Activated CD8-positive, alpha-beta memory T cell treated with anti-CD3 and anti-CD28 coated beads, Interleukin-2, amount 10 ng/mL, durations not matched to agents 7 days and 5 days (primary cell): ENCODE measurements around the gene HHAT. TPM values are rescaled to one million over a fixed set of nuclear protein-coding genes. Genes with fewer than 3 reads are reported as not detected.

Experiments
- ATAC-seq: fragments of 150-1000 bp; cut with Tn5 transposase; one replicate; pipeline ENCODE4 v1.10.0; 2021; ENCODE audit warnings: moderate library complexity
- CTCF ChIA-PET: fragments of 350-600 bp; sonication (Branson Sonifier 250); formaldehyde crosslinking; loops from one replicate; lab custom pipeline; 2021; ENCODE audit warnings: antibody characterized with exemption; lab: Charles Lee
- DNase-seq: peaks from one replicate; pipeline ENCODE4 v3.0.0-alpha.2; 2020
- H3K27ac Mint-ChIP-seq: one replicate; pipeline ENCODE4 v1.8.0; 2021; ENCODE audit warnings: mild to moderate bottlenecking, mixed read lengths
- H3K27me3 Mint-ChIP-seq: one replicate; pipeline ENCODE4 v1.8.0; 2021; ENCODE audit warnings: mixed read lengths
- H3K36me3 Mint-ChIP-seq: one replicate; pipeline ENCODE4 v1.8.0; 2021; ENCODE audit warnings: mild to moderate bottlenecking, mixed read lengths
- H3K4me1 Mint-ChIP-seq: one replicate; pipeline ENCODE4 v1.8.0; 2021; ENCODE audit warnings: mixed read lengths
- H3K4me3 Mint-ChIP-seq: one replicate; pipeline ENCODE4 v1.8.0; 2021; ENCODE audit warnings: mild to moderate bottlenecking, moderate library complexity, mixed read lengths
- H3K9me3 Mint-ChIP-seq: one replicate; pipeline ENCODE4 v1.8.0; 2022; ENCODE audit warnings: low read depth, mixed read lengths
- total RNA-seq, 2 experiments: library from RNA; stranded (reverse); gene quantifications; one replicate each; pipeline ENCODE4 v1.2.3, GENCODE V29; 2021

The HHAT gene
- total RNA-seq, 2 experiments from 2014 or later: 0.23 to 0.64 TPM

DNA sequence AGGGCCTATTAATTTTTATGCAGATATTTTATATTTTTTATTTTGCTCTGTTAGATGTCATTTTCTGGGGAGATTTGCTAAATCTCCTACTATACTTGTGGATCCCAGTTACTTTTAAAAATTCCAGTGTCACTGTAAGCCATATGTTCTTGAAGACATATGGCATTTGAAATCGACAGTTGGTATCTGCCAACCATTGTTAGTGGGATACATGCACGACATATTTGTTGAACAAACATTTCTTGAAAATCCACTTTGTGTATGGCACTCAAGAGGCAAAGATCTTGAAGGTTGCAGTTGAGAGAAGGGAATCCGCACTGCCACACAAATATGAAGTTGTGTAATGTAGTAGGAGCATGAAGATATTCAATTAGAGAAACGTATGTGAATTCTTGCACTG lies 287.7 kb downstream of the HHAT start:
- CTCF ChIA-PET: no interaction called here
- Mint-ChIP-seq H3K4me1 (no peaks in the 10 kb centered on the region), H3K27ac (no peak overlapping the region), H3K27me3 (peaks cover 3% of the 10 kb centered on the region), H3K9me3 (no peaks in the 10 kb centered on the region), H3K4me3 (no peak overlapping the region), H3K36me3 (no peaks in the 10 kb centered on the region)
- ATAC-seq (no peak), DNase-seq (no peak)

GRCh38 chr1:210617293-210617692 lies 288.6 kb downstream of the HHAT start:
- Mint-ChIP-seq H3K27me3 (peaks cover 3% of the 10 kb centered on the region), H3K4me3 (no peak overlapping the region), H3K4me1 (no peaks in the 10 kb centered on the region), H3K27ac (no peak overlapping the region), H3K9me3 (no peaks in the 10 kb centered on the region), H3K36me3 (no peaks in the 10 kb centered on the region)
- DNase-seq (no peak), ATAC-seq (no peak)
- CTCF ChIA-PET: no interaction called here

GRCh38 chr1:210618369-210618768 lies 289.7 kb downstream of the HHAT start:
- no peak for ATAC-seq
- Mint-ChIP-seq H3K4me1 (no peaks in the 10 kb centered on the region), H3K9me3 (no peaks in the 10 kb centered on the region), H3K4me3 (no peak overlapping the region), H3K27me3 (peaks cover 3% of the 10 kb centered on the region), H3K27ac (no peak overlapping the region), H3K36me3 (no peaks in the 10 kb centered on the region)
- CTCF ChIA-PET: no interaction called here
- no peak for DNase-seq

GRCh38 chr1:210620867-210621488 lies 292.3 kb downstream of the HHAT start:
- CTCF ChIA-PET: no interaction called here
- no peak overlapping the region for H3K27ac Mint-ChIP-seq
- no peaks in the 10 kb centered on the region for H3K4me1 Mint-ChIP-seq
- no peak overlapping the region for H3K4me3 Mint-ChIP-seq
- DNase-seq: no peak
- no peaks in the 10 kb centered on the region for H3K9me3 Mint-ChIP-seq
- peaks cover 3% of the 10 kb centered on the region for H3K27me3 Mint-ChIP-seq
- ATAC-seq: no peak
- H3K36me3 Mint-ChIP-seq: no peaks in the 10 kb centered on the region

- H3K36me3 Mint-ChIP-seq: no peaks in the 10 kb centered on the region
- DNase-seq (no peak), ATAC-seq (no peak)
- no peak overlapping the region for H3K4me3 Mint-ChIP-seq
- H3K4me1 Mint-ChIP-seq: no peaks in the 10 kb centered on the region
- H3K9me3 Mint-ChIP-seq: no peaks in the 10 kb centered on the region
- peaks cover 3% of the 10 kb centered on the region for H3K27me3 Mint-ChIP-seq
- H3K27ac Mint-ChIP-seq: no peak overlapping the region
- CTCF ChIA-PET: no interaction called here
Measured at GRCh38 chr1:210621712-210622111, 293.0 kb downstream of the HHAT start.

- H3K4me1 Mint-ChIP-seq: no peaks in the 10 kb centered on the region
- ATAC-seq: no peak
- no peaks in the 10 kb centered on the region for H3K27me3 Mint-ChIP-seq
- H3K27ac Mint-ChIP-seq: no peak overlapping the region
- no peaks in the 10 kb centered on the region for H3K36me3 Mint-ChIP-seq
- no peak for DNase-seq
- no peak overlapping the region for H3K4me3 Mint-ChIP-seq
- CTCF ChIA-PET: no interaction called here
- no peaks in the 10 kb centered on the region for H3K9me3 Mint-ChIP-seq
Measured at GRCh38 chr1:210624722-210625121, 296.0 kb downstream of the HHAT start.

DNA sequence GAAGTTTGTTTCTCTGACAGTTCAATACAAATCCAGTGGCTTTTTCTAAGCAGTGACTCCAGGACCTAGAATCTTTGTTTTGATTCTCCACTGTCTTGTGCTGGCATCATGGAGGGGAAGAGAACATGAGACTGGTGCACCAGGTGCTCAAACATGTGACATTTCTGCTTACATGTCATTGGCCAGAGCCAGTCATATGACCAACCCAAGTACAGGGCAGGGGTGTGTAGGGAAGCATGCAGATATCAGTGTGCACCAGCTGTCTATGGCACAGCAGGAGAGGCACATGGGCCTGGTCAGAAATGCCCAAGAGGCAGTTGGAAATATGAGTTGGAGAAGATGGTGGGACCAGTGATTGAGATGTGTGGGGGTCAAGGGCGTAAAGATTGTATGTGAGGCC lies 297.0 kb downstream of the HHAT start:
- Mint-ChIP-seq H3K27me3 (no peaks in the 10 kb centered on the region), H3K27ac (peak overlapping the region; percentile 3), H3K36me3 (no peaks in the 10 kb centered on the region), H3K9me3 (no peaks in the 10 kb centered on the region), H3K4me3 (no peak overlapping the region), H3K4me1 (no peaks in the 10 kb centered on the region)
- ATAC-seq: no peak
- CTCF ChIA-PET: no interaction called here
- DNase-seq: no peak

- no peak for ATAC-seq
- Mint-ChIP-seq H3K9me3 (no peaks in the 10 kb centered on the region), H3K36me3 (no peaks in the 10 kb centered on the region), H3K27me3 (no peaks in the 10 kb centered on the region), H3K4me3 (no peak overlapping the region), H3K4me1 (no peaks in the 10 kb centered on the region), H3K27ac (no peak overlapping the region)
- no peak for DNase-seq
- CTCF ChIA-PET: no interaction called here
Measured at GRCh38 chr1:210626341-210626740, 297.6 kb downstream of the HHAT start.

DNA sequence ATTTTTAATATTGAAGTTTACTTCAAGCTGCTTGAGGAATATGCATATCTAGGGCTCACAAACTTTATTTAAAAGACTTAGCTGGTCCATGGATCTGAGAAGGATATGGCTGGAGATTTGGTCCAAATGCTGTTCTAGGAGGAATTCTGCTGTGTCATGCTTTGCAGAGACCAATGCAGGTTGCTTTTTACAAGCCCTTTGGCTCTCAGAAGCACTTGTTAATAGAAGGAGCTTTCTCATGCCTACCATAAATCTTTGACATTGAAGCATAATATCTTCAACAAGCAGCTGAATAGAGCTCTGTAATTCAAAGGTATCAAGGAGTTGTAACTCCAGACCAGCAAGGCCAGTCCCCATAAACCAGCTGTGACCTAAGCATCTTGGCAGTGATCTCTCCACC lies 299.1 kb downstream of the HHAT start:
- Mint-ChIP-seq H3K27me3 (no peaks in the 10 kb centered on the region), H3K27ac (no peak overlapping the region), H3K9me3 (no peaks in the 10 kb centered on the region), H3K4me3 (no peak overlapping the region), H3K4me1 (no peaks in the 10 kb centered on the region), H3K36me3 (no peaks in the 10 kb centered on the region)
- CTCF ChIA-PET: no interaction called here
- ATAC-seq (no peak), DNase-seq (no peak)

DNA sequence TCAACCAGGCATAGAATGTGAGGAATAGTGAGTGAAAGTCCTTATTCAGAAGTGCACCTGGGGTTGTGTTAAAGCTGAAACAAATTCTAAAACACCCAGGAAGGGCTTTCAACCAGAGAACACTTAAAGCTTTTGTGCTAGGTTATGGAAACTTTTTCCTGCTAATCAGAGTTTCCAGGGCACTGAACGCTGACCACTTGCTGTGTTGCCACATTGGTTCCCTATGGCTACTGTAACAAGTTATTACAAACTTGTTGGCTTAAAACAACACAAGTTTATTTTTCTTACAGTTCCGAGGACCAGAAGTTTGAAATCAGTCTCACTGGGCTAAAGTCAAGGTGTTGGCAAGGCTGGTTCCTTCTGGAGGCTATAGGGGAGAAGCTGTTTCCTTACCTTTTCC lies 300.6 kb downstream of the HHAT start:
- no peaks in the 10 kb centered on the region for H3K36me3 Mint-ChIP-seq
- no peaks in the 10 kb centered on the region for H3K27me3 Mint-ChIP-seq

DNA sequence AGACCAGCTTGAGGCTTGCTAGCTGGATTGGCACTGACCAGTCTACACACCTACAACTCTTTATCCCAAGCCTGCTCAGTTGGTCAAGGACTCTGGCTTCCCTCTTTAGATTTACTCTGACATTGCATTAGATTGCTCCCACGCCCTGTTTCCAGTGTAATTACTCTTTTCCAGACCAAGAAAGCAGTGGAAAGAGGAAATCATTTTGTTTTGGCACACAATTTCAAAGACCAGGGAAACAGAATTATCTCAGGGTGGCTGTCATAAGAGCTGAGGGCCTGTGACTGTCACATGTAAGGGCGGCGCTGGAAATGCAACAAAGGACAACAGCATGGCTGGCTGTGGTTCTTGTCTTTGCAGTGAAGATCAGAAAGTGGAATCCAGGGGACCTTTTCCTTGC lies 302.7 kb downstream of the HHAT start:
- H3K4me1 Mint-ChIP-seq: no peaks in the 10 kb centered on the region
- H3K36me3 Mint-ChIP-seq: no peaks in the 10 kb centered on the region
- no peak for DNase-seq
- ATAC-seq: no peak
- H3K9me3 Mint-ChIP-seq: no peaks in the 10 kb centered on the region
- H3K4me3 Mint-ChIP-seq: no peak overlapping the region
- no peak overlapping the region for H3K27ac Mint-ChIP-seq
- CTCF ChIA-PET: no interaction called here
- no peaks in the 10 kb centered on the region for H3K27me3 Mint-ChIP-seq

More for the DNA sequence above, 300.6 kb downstream of the HHAT start:
- DNase-seq (no peak), ATAC-seq (no peak)
- Mint-ChIP-seq H3K4me3 (no peak overlapping the region), H3K4me1 (no peaks in the 10 kb centered on the region), H3K27ac (no peak overlapping the region), H3K9me3 (no peaks in the 10 kb centered on the region)
- CTCF ChIA-PET: no interaction called here

DNA sequence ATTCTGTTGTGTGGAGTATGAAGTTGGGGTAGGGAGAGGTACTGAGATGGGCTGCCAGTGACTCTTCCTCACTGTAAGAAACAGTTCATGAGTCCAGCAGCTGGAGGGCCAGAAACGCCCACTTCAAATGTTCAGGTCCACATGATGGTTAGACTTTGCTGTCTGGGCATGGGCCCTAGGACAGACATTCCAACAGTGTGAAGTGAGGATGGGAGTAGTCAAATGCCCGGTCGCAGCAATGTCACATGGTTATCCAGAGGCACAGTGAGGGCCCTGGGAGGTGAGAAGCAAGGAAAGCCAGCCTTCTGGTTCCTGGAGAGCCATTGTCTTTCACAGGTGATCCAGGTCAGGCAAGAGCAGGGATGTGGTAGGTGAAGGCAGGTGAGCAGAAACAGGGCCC lies 304.4 kb downstream of the HHAT start:
- DNase-seq (no peak), ATAC-seq (no peak)
- no peaks in the 10 kb centered on the region for H3K4me1 Mint-ChIP-seq
- no peaks in the 10 kb centered on the region for H3K27me3 Mint-ChIP-seq
- no peak overlapping the region for H3K4me3 Mint-ChIP-seq
- no peak overlapping the region for H3K27ac Mint-ChIP-seq
- no peaks in the 10 kb centered on the region for H3K9me3 Mint-ChIP-seq
- CTCF ChIA-PET: no interaction called here
- no peaks in the 10 kb centered on the region for H3K36me3 Mint-ChIP-seq

GRCh38 chr1:210633636-210634035 lies 304.9 kb downstream of the HHAT start:
- Mint-ChIP-seq H3K27ac (no peak overlapping the region), H3K9me3 (no peaks in the 10 kb centered on the region), H3K27me3 (no peaks in the 10 kb centered on the region), H3K4me3 (no peak overlapping the region), H3K4me1 (no peaks in the 10 kb centered on the region), H3K36me3 (no peaks in the 10 kb centered on the region)
- CTCF ChIA-PET: no interaction called here
- ATAC-seq: no peak
- DNase-seq: no peak

- DNase-seq (no peak), ATAC-seq (no peak)
- H3K36me3 Mint-ChIP-seq: no peaks in the 10 kb centered on the region
- H3K9me3 Mint-ChIP-seq: no peaks in the 10 kb centered on the region
- H3K27ac Mint-ChIP-seq: no peak overlapping the region
- CTCF ChIA-PET: no interaction called here
- H3K4me1 Mint-ChIP-seq: no peaks in the 10 kb centered on the region
- no peak overlapping the region for H3K4me3 Mint-ChIP-seq
- H3K27me3 Mint-ChIP-seq: peaks cover 2% of the 10 kb centered on the region
Measured at GRCh38 chr1:210635108-210635507, 306.4 kb downstream of the HHAT start.

DNA sequence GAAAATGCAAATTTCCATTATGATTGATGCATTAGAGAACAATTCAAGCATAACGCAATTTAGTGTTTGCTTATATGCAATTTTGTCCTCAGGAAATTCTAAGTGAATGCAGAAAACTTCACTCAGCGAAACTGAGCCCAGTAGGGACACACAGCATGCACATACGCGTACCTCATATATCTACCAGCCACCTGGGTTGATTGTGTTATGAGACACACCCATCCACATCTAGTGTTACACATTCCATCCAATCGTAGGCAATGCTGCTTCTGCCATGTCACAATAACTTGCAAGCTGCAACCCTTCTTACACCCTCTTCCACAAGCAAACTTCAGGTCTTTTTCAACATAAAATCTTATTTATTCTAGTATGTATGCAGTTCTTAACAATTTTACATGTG lies 312.9 kb downstream of the HHAT start:
- no peaks in the 10 kb centered on the region for H3K4me1 Mint-ChIP-seq
- CTCF ChIA-PET: no interaction called here
- ATAC-seq (no peak), DNase-seq (no peak)
- H3K27me3 Mint-ChIP-seq: peaks cover 2% of the 10 kb centered on the region
- H3K36me3 Mint-ChIP-seq: no peaks in the 10 kb centered on the region
- H3K4me3 Mint-ChIP-seq: no peak overlapping the region
- no peaks in the 10 kb centered on the region for H3K9me3 Mint-ChIP-seq
- H3K27ac Mint-ChIP-seq: no peak overlapping the region
